LHCN-M2 (cell line): ENCODE measurements around the gene EFCAB12. TPM values are rescaled to one million over a fixed set of nuclear protein-coding genes. Genes with fewer than 3 reads are reported as not detected.

Experiments
- DNase-seq: peaks from one replicate; pipeline ENCODE4 v3.0.0-alpha.2; 2012; ENCODE audit warnings: low read depth
- total RNA-seq: library from RNA; depleted of rRNA; stranded (reverse); fragments of >200 nt; gene quantifications from 2 replicates; pipeline ENCODE4 v1.2.3, GENCODE V29; 2014

The EFCAB12 gene
- total RNA-seq, 1 experiment from 2014 or later: 0.06 TPM

DNA sequence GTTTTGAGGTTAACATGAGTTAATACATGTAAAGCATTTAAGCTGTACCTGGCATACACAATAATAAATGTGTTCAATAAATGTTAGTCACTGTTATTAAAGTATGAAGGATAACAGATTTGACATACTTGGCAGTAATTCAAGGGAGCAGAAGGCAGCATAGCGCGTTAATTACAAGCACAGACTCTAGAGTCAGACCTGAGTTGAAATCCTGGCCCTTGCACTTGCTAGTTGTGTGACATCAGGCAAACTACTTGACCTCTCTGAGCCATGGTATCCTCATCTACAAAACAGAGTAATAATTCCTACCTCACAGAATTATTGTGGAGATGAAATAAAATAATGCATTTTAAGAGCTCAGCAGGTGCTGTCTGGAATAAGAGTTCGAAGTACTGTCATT is 17.0 kb upstream of the EFCAB12 start:
- no peak for DNase-seq

DNA sequence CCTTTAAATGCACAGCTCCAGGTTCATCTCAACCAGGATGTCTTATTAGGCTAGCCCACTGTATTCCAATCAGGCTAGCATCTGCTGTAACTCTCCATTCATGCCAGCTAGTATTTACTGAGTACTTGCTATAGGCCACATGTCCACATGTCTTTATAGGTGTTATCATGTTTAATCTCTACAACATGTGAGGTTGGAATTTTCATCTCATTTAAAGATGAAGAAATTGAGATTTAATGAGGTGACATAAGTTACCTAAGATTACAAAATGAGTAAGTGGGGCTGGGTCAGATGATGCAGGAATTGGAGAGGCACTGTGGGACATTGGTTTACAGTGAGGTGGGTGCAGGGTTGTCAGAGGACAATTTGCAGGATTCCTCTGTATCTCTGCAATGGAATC is 14.5 kb upstream of the EFCAB12 start:
- no peak for DNase-seq

DNA sequence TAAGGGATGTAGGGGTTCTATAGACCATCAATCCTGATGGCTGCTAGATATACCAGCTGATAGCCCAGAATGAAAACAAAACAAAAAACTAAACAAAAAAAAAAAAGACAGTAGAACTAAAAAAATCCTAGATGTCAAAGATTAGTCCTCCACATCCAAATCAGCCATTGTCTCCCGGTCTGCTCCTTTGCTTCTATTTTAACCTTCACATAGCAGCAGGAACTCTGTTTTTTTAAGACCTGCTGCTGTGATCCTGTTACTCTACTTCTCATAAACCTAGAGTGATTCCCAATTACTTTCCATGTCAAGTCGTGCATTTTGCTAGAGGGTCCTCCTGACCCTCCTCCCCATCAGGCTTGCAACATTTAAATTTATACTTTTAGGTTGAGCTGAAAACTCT is 14.1 kb upstream of the EFCAB12 start:
- DNase-seq: no peak

DNA sequence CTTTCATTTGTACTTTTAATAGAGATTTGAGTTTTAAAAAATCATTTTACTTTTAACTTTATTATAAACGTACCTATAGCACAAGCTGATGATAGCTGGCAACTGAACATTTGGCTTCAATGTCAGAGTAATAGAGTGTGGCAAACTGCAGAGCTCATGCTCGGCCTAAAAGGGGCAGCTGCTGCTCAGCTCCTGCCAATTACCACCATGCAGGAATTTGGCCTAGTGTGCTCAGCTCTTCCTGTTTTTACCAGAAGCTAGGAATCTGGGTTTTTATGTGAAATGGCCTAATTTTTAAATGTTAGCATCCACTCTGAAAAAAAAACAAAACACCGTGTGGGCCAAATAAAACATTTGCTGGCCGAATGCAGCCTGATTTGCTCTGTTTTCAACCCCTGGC is 13.3 kb upstream of the EFCAB12 start:
- DNase-seq: peak; percentile 79

DNA sequence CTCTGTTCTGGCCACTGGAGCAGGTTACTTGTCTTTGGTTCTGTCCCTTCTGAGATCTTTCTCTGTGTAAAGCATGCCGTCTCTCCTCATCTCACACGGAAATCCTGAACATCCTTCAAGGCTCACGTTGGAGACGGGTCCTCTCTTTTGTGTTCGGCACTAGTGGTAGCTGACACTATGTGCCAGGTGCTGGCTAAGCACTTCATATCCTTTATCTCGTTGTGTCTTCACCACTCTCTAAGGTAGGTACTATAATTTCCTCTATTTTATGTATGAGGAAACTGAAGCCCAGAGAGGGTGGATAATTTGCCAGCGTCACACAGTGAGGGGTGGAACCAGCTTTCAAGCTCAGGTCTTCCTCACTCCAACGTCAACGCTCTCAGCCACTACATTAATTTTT is 12.8 kb upstream of the EFCAB12 start:
- no peak for DNase-seq

DNA sequence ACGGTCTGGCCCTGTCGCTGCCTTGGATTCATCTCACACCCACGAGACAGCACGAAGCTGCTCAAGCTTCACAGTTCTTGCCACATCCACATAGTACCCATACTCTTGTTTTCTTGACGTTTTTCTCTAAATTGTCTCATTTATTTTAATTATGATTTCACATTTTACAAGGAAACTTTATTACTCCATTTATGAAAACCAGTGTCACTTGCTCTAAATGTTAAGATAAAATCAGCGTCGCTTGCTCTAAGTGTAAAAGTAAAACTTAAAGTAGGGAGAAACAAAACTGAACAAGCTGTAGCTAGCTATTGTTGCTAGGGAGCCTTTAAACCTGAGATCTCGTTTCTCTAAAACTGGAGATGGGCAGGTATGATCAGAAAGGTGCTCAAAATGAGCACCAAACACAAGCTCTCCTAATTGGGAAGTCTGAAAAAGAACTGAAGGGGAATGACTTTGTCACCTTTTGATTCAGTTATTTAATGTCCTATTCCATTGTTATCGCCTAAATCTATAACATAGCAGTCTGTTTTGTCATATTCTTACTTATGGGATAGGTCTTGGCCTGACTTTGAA is 12.3 kb upstream of the EFCAB12 start:
- DNase-seq: no peak

DNA sequence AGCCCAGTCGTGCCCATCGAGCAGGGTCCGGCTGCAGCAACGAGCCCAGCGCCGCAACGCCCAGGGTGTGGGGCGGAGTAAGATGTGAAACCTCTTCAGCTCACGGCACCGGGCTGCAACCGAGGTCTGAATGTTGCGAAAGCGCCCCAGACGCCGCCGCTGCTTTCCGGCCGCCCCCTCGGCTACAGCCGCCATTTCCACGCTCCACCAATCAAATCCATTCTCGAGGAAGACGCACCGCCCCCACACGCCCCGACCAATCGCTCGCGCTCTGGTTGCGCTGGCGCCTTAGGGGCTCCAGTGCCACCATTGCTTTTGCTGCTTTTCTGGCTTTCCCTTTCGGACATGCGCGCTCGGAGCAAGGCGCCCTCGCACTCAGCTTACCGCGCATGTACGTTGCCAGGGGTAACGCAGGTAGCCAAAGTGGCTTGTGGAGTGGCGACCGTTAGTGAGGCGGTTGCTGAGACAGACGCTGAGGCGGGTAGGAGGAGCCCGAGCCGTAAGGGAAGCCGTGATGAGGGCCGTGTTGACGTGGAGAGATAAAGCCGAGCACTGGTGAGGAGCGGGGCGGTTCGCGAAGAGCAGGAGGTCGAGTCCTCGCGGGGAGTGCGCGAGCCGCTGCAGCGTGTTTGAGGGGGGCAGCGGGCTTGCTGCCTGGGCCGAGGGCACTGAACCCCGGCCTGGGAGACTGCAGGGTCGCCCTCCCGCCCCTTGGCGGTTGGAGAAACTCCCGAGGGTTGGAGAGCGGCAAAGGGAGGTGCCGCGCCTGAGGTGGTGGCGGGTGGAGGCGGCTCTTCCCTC is 11.6 kb upstream of the EFCAB12 start, which contains the start of the genes IFT122 and MBD4:
IFT122 (plus strand) TSS at position 408 of the 801 bp plus-strand sequence; CDS start at position 515, 107 bp downstream.
MBD4 (minus strand) TSS at position 132 of the 801 bp plus-strand sequence; CDS start at position 17, 115 bp downstream.
- DNase-seq: peak; percentile 99

DNA sequence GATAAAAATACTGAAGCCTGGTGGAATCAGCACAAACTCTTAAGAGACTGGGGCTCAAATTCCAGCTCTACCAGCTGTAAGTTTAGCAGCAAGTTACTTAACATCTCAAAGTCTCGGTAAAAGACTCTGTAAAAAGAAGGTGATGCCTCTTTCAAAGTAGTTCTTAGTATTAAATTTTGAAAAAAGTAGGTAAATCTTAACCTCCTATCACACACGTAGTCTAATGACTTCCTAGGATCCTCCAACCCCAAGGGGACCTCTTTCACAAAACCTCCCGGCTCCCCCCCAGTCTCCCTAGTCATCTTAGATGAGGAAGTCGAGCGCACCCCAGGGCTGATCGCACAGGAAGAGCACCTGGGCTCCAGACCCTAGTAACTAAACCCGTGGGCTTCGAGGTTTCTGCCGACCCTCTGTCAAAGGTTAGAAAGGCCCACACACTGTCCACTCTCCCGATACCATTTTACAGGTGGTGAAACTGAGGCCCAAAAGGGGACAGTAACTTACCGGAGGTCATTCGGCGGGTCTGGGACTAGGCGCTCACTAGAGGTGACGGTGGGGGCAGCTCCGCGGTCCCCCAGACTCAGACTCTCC is 10.9 kb upstream of the EFCAB12 start:
- no peak for DNase-seq

DNA sequence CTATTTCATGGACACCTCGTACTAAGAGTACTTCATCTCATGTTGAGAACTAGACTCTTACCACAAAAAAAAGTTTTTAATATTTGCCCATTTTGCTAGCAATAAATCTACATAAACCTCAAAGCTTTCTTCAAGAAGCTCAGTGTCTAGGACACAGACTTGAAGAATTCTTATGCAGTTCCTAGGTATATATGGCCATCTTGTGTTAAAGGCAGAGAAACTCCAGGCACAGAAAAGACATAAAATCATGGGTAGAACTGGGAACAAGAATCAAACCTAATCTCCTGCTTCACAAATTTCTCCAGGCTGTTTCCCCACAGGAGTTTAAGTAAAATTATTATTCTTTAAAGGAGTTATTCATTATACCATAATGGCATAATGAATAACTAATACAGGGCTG is 6.9 kb upstream of the EFCAB12 start:
- DNase-seq: no peak

DNA sequence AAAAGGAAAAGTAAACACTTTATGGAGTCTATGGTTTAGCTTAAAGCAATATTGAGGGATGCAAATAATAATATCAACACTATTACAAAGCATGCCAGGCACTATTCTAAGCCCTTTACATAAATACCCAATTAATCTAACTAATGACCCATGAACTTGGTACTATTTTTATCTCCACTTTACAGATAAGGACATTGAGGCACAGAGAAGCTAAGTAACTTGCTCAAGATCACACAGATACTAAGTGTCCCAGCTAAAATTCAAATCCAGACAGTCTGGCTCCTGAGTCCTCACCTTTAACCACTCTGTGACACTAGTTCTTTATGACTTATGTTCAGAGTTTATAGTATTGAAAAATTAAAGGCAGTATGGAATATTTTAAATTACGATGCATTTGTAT is 5.7 kb upstream of the EFCAB12 start:
- no peak for DNase-seq

DNA sequence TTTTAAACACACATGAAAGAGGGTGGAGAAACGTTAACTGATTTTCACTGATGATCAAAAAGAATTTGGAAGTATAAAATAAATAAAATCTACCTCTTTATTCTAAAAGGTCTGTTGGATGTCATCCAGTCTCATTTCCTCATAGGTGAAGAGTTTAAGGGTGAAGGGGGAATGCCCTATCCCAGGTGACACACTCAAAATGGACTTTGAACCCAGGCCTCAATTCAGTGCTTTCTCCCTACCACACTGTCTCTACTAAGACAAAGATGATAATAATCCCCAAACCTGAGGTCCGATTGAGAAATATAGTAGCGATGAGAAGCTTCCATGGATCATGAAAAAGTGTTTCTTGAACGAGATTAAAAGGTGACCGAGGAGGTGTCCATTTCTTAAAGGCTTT is 5.1 kb upstream of the EFCAB12 start:
- no peak for DNase-seq

DNA sequence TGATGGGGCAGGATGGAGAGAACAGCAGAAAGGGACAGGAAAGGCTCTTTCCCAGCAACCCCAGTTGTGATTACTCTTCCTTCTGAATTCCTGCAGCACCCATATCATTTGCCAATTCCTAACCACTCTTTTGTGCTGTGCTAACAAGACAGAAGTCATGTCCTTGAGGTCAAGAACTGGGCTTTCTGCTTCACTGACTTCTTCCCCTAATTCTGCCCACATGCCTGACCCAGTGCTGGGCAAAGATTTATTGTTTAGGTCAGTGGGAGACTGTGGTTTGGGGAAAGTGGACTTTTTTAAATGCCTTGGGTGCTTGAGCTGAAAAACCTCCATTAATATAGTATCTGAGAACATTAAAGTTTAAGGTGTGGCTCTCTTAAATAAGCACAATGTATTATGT is 4.2 kb upstream of the EFCAB12 start:
- no peak for DNase-seq

DNA sequence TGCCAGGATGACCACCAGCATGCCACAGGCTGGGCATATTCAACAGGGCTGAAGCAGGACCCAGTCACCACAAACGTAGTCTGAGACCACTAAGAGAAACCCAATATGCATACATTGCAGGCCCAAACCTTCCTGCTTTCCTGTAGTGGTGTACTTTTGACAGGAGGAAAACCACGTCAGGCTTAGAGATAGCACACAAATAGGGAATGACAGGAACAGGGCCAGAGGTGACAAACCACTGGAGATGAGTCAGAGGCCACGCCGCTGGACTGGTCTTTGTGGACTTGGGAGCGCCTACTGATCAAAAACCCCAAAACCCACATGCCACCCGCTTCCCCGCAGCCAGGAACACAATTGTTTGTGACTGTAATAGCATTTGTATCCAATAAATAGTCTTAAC is 3.6 kb upstream of the EFCAB12 start:
- DNase-seq: peak; percentile 78

DNA sequence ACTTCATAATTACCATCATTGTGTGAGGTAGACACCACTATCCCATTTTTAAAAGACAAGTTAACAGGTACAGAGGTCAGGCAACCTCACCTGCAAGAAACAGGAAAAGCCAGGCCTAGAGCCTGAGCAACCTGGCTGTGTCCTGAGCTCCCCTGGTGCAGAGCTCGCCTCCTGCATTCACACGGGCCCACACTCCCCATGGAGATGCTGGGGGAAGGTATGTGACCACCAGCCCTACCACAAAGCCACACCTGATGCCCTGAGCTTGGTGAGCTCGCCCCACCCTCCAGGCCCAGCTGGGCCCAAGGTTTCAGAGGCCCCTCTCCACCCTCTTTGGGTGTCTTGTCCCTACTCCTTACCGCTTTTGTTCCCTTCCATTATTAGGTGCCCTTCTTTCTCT is 1.2 kb upstream of the EFCAB12 start:
- no peak for DNase-seq

DNA sequence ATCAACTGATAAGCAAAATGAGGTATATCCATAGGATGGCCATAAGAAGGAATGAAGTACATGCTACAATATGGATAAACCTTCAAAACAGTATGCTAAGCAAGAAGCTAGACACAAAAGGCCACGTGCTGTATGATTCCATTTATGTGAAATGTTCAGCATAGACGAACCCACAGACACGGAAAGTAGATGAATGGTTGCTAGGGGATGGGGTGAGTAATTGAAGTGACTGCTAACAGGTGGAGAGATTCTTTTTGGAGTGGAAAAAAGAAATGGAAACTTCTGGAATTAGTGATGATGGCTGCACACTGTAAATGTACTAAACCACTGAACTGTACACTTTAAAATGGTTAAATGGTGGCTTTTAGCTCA is 630 bp upstream of the EFCAB12 start:
- DNase-seq: peak; percentile 80

DNA sequence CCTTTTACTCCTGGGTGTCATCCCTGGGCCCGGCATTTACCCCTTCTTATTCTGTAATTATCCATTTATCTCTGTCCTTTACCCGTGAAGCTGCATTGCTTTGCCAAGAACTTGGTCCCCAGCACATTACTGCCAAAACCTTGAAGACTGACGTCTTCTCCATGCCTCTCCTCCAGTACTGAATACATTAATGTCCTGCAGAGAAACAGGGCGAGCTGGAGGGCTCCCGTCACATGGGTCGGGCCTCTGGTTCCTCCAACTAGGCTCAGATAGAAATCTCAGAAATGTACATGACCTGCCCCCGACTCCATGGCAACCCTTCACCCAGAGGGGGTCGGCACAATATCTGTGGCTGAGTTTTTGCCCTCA is 445 bp downstream of the EFCAB12 start:
- DNase-seq: no peak

DNA sequence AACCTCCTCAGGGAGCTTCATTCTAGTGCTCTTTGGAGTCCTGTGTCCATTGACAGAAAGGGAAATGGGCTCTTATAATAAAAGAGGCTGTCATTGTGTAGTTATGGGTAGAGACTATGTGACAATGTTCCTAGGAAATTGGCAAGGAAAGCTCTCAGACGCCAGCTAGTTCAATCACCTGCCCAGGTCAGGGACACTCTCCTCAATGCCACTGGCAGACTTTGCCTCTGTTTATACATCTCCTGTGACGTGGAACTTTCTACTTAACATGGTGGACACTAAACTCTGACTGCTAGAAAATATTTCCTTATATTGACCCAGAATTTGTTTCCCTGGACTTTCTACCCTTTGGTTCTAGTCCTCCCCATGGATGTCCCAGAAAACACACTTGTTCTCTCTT is 2.8 kb downstream of the EFCAB12 start:
- no peak for DNase-seq

DNA sequence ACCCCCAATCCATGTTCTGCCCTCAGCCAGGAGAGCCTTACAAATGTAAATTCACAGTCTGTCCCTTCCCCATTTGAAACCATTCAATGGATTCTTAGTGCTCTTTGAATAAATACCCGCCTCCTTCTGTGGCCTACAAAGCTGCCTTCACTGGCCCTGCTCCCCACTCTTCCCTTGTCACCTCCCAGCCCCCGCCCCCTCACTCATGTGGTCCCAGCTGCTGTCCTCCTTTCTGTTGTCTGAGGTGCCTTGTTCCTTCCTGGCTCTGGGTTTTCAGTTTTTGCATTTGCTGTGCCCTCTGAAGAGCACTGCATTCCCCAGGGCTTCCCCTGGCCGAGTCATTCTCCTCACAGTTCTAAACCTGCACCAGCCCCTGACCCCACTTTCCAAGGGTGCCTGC is 3.2 kb downstream of the EFCAB12 start:
- DNase-seq: no peak

DNA sequence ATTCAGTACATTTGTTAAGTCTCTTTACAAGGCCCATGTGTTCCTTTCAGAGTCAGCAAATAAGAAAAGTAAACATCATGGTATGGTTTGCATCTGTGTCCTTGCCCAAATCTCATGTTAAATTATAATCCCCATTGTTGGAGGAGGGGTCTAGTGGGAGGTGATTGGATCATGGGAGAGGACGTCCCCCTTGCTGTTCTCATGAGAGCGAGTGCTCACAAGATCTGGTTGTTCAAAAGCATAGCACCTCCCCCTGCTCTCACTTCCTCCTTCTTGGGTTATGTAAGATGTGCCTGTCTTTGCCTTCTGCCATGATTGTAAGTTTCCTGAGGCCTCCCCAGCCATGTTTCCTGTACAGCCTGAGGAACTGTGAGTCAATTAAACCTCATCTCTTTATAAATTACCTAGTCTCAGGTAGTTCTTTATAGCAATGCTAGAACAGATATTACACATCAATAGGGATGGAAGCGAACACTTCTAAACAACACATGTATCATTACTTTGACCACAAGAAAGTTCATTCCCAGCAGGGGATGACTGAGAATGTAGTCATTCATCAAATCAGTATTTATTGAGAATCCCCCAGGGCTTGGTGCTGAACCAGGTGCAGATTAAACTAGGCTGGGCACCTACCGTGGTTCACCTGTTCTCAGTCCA is 4.1 kb downstream of the EFCAB12 start:
- peak; percentile 29 for DNase-seq

DNA sequence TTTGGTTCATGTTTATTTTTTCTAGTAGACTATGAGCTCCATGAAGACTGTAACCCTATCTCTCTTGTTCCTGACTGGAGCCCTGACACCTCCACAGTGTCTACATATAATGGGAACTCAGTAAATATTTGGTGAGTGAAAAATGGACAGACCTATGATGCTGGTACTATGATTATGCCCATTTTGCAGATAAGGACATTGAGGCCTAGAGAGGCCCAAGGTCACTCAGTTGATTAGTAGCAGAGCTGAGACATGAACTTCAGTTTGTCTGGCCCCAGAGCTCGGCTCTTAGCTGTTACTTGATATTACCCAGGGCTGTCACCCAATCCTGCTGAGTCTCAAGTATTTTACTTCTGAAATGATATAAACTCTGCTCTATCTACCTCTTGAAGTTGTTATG is 5.5 kb downstream of the EFCAB12 start:
- no peak for DNase-seq

DNA sequence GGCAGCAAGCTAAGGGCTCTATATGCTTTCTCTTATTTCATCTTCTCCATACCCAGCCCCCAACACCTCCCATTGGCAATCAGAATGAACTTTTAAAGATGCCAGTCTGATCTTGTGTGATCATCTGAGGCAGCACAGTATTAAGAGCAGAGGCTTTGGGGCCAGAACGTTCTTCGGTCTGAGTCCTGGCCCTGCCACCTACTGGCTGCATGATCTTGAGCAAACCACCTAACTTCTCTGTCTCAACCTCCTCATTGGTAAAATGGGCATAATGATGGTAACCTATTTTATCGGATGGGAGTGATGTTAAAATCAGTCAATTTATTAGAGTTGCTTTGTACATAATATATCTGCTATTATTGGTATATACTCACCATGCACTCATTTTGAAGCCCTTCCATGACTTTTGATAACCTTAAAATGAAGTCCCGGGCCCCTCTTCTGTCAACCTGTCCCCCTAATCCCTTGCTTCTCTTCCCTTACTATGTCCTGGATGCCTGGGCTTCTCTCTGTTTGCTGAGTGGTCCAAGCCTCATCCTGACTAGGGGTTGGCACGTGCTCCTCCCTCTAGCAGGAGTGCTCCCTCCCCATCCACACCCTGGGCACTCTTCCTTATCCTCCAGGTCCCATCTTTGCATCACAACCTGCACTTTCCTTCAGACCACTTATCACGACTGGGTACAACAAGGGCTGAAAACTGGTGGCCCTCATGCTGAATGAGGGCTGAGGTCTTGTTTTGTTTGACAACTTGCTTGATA is 6.3 kb downstream of the EFCAB12 start:
- DNase-seq: no peak
